GM12872 (cell line): ENCODE measurements around the gene ARAP2.
A peak's percentile ranks its signal among the peaks of the same experiment; 100 is the strongest.

Experiments used
- TF ChIP-seq, protein P1 (sequence below): IDR thresholded peaks from 3 replicates; pipeline ENCODE4 v1.5.1; 2011; ENCODE audit warnings: low read depth, mild to moderate bottlenecking, low read length, moderate library complexity; ENCODE audit not compliant: insufficient read depth

The ARAP2 gene

DNA sequence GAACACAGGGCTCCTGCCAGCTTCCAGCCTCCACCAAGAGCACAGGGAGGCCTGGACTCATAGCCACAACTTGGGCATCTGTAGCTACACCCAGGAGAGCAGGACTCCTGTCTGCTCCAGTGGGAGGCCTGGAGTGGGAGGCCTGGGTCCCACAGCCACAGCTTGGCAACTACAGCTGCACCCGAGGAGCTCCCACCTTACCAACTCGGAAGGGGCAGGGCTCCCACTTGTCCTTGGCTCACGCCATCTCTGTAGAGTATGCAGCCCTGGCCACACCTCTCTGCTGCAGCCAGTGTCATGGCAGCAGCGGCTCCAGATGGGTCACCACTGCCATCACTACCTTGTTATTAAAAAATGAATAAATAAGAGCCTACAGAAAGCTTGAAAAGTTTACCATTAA is 45.5 kb downstream of the ARAP2 start:
- TF ChIP-seq, protein P1, sequence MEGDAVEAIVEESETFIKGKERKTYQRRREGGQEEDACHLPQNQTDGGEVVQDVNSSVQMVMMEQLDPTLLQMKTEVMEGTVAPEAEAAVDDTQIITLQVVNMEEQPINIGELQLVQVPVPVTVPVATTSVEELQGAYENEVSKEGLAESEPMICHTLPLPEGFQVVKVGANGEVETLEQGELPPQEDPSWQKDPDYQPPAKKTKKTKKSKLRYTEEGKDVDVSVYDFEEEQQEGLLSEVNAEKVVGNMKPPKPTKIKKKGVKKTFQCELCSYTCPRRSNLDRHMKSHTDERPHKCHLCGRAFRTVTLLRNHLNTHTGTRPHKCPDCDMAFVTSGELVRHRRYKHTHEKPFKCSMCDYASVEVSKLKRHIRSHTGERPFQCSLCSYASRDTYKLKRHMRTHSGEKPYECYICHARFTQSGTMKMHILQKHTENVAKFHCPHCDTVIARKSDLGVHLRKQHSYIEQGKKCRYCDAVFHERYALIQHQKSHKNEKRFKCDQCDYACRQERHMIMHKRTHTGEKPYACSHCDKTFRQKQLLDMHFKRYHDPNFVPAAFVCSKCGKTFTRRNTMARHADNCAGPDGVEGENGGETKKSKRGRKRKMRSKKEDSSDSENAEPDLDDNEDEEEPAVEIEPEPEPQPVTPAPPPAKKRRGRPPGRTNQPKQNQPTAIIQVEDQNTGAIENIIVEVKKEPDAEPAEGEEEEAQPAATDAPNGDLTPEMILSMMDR = no peak

DNA sequence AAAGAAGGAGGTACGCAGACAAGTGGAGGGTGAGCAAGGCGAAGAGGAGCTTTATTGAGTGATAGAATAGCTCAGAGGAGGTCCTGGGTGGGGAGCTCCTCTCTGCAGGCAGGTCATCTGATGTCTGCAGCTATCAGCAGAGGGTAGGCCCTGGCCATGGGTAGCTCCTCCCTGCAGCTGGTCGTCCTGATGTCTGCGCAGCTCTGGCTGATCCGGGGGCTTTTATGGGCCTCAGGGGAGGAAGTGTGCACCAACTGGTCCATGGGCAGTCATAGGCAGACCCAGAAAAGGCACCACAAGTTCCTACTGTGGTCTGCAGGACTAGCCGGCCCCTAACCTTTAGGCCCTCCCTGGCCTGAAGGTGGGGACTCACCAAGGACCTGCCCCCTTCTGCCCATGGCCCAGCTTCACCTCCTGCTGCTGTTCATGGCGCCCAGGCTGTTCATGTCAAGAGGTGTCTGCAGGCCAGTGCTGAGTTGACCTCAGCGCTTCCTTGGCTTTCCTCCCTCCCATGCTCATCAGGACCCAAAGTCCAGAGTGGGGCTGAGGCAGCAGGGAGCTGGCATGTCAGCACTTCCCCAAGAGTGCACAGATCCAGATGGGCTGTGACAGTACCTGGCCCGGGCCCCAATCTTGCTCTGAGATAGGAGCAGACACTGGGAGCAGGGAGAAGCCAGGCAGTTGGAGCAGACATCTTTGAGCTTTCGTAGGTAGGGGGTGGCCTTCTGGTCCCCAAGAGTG is 46.1 kb downstream of the ARAP2 start:
- TF ChIP-seq, protein P1 = no peak

DNA sequence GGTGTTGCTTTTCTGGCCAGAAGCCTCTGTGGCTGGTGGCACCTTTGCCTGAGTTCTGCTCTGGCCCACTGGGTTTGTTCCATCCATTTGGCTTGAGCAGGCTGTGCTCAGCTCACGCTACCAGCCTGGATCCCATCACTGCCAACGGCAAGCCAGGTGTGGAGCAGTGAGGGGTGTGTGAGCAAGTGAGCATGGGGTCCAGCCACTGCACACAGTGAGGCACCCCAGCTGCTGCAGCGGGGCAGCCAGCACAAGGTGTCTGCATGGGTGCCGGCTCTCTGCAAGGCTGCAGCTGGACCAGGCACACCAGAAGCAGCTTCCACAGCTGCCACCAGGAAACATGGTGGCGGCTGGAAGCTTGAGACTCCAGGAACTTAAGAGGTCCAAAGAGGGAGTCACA is 46.8 kb downstream of the ARAP2 start:
- TF ChIP-seq, protein P1 = no peak

DNA sequence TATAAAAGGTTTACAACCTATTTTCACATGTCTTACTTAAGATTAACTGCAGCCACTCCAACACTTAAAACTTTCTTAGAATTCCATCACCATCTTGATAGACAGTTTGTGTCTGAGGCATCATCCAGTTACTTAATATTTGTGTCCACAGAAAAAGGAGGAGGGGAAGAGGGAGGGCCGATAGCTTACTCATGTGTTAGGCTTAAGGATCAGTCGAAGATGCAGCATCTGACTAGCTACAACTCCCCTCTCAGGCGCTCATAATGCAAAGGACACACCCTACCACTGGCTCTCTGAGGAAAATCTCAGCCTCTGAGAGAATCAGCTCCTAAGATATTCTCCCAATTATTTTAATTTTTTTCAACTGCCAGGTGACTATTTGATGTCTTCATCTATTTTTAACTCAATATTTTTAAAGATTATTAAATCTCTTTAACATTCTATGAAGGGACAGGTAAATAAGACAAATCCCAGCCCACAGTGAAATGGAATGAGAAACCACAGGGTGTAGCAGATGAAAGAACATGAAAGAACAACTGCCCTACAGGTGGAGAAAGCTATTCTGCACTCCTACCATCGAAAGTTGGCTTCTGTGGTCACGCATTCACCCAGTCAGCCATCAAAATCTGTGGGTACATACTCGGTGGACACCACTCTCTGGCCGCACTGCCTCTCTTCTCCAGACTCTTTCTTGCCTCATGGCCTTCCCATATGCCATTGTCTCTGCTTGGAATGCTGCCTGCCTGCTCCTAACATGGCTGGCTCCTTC is 48.0 kb downstream of the ARAP2 start:
- TF ChIP-seq, protein P1 = no peak

DNA sequence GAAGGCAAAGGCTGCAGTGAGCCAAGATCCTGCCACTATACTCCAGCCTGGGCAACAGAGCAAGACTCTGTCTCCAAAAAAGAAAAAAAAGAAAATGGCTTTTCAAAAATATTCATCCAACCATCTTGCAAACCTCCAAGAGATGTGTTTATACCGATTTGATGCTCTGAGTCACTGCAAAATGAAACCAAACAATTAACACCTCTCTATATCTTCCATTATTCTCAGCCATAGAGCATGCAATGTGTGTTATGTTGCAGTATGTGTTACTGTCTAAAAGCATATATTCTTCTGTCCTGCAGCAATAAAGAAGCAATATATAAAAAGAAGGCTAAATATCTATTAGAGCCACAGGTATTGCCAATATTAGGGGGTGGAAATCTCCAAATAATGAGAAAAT is 51.4 kb downstream of the ARAP2 start:
- TF ChIP-seq, protein P1 = no peak

DNA sequence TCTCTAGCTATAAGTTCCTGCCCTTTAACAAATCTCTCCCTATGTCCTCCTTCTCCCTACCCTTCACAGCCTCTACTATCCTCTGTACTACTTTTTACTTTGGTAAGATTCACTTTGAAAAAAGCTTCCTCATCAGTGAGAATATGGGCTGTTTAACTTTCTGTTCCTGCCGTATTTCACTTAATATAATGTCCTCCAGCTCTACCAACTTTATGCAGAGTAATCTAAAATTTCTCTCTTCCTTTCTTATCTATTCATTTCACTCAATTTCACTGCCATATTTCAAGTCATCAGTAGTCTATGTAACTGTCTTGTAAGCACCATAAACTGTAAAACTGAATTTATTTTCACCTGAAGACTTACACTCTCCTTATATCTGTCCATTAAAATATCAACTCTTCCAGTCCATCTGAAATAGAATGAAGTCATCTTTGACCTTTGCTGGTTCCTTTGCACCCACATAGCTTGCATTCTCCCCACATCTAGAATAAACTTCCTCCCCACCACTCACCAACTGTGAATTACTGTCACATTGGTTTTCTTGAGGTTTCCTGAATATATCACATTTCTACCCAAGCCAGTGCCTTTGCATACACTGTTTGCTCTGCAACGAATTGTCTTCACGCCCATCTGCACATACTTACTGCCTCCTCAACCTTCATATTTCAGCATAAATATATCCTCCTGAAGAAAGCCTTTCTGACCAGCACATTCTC is 54.6 kb downstream of the ARAP2 start:
- TF ChIP-seq, protein P1 = no peak

DNA sequence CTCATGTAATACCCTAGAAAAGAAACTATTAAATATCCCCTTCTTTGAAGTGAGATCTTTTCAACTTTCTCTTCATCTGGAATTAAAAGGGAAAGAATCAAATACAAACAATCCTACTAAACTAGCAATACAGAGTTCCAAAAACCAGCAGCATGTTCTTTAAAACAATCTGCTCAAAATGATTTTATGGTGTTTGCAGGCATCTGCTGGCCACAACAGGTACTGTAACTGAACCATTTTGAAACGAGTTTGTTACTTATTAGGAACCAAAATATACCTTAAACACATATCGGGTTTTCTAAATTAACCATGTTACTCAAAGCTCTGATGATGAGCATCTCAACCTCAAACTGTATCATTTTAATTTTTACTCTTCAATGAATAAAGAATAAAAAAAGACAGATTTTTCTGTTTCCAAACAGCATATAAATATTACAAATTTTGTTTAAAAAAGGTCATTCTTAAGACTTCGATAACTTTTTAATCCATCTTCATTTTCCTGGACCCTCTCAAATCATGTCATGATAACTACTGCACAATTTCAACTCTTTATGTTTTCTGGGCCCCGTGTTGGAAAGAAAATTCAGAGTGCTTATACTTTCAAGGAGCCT is 56.5 kb downstream of the ARAP2 start:
- TF ChIP-seq, protein P1 = peak; percentile 61
